NCI-H2196 (cell line): Measurements from ENCODE around the gene TNFRSF14.

ENCODE experiments used
- DNase-seq: peaks from one replicate; lab custom pipeline; 2025; ENCODE audit not compliant: unreplicated experiment; lab: John Stamatoyannopoulos, UW

TNFRSF14 gene

GRCh38 chr1:2556277-2556677 lies at the start of gene TNFRSF14:
Gene TNFRSF14, plus strand, starts transcription at chr1:2556371. Its CDS starts 294 bp downstream, at chr1:2556665.
- DNase-seq: peak; percentile 21

DNA sequence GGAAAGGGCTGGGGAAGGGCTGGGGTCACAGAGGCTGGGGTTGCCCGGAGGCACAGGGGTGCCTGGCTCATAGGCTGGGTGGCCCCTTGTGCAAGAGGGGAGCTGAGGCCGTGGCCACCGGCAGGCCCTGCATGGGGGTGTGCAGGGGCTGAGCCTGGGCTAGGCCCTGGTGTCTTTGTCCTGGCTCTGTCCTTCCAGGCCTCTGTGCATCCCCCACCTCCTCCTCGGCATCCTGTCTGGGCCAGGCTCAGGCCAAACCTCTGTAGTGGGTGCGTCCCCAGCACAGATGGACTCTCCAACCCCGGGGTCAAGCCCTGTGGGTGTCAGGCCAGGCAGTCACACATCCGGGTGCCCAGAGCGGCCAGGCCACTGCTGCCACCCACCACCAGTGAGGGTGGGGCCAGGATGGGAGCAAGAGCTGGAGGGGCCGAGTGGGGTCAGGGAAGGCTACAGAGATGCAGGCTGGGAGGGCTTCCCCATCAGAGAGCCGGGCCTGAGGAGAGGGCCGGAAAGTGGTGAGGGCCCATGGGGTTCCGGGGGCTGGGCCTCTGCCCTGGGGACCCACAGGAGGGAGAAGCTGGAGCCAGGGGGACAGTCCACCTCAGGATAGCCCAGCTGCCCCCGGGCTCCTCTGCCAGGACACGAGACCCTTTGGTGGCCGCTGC lies 49.1 kb upstream of the TNFRSF14 start:
- DNase-seq: no peak

DNA sequence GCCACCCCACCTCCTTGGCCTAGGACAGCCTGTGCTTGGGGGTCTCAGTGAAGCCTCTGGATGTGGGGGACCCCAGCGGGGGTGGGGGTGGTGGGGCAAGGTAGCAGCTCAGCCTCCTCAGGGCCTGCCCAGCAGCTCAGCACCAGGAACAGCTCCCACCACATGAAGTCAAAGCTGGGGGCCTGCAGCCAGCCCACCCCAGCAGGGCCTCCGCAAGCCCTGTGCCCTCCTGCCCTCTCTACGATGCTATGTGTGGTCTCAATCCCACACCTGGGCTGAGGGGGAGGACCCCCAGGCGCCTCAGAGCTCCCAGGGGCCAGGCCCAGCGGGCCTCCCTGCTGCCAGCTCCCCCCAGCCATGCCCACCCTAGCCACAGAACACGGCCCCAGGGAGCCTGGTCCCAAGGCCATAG lies 48.4 kb upstream of the TNFRSF14 start:
- DNase-seq: no peak

DNA sequence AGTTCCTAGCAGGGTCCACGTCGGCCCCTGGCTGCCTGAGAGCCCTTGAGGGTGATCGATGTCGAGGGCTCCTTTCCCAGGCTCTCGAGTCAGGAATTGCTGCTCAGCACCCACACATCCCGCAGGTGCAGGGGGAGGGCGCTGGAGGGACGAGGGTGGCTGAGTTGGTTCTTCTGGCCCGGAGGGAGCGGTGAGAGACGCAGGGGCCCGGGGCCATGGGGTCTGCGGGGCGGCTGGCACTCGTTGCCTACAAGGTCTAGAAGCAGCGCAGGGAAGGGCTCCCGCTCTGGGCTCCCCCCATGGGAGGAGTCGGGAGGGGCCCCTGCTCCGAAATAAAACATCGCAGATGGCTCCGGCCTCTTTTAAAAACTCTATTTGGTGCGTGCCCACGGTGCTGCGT lies 48.0 kb upstream of the TNFRSF14 start:
- no peak for DNase-seq

GRCh38 chr1:2508751-2509150 lies 47.4 kb upstream of the TNFRSF14 start:
- DNase-seq: no peak

GRCh38 chr1:2509589-2509988 lies 46.6 kb upstream of the TNFRSF14 start:
- DNase-seq: peak; percentile 33

DNA sequence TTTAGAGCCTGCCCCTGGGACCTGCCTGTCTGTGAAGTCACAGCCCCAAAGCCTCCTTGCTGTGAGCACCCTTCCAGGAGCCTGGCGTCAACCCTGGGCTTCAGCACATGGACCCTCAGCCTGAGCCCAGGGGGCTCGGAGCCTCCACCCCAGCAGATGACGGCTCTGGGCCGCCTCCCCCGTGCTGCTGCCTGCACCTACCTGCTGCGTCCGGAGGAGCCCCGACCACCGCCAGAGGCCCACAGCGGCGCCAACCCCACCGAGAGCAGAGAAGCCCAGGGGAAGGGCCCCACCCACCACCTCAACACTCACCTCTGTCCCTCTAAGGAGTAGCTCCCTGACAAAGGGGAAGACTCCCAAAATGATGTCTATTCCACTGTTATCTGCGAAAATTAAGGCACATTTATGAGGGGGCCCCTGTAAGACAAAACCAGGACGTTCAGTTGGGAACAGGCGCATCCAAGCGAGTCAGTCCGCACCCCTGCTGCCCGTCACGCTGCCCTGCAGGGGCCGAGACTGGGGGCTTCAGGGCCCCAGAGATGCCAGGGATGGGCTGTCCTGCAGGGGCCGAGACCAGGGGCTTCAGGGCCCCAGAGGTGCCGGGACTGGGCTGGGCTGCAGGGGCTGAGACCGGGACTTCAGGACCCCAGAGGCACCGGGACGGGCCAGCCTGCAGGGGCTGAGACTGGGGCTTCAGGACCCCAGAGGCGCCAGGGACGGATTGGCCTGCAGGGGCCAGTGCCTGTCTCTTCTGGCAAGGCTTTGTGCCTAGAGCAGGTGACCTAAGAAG lies 45.6 kb upstream of the TNFRSF14 start:
- DNase-seq: no peak

DNA sequence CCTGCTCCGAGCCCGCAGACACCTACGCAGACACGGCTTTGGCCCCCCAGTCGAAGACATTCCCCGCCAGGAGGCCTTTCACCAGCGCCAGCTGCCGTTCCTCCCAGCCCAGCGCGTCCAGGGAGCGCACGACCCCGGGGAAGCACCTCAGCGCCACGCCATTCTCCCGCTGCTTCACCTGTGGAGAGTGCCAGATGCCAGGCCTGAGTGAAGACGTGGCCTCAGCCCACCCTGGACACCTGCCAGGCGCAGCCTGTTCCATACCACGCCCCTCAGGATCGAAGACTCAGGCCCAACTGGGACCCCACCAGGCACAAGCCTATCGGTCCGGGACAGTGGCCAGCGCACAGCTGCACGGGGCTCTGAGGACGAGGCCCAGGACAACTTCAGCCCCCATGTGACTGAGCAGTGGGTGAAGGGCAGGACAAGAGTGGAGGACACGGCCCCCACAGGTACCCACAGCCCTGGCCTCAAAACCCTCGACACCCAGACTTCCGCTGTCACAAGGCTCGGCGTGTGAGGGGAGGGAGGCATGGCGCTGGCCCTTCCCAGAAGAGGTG lies 43.2 kb upstream of the TNFRSF14 start:
- DNase-seq: no peak

DNA sequence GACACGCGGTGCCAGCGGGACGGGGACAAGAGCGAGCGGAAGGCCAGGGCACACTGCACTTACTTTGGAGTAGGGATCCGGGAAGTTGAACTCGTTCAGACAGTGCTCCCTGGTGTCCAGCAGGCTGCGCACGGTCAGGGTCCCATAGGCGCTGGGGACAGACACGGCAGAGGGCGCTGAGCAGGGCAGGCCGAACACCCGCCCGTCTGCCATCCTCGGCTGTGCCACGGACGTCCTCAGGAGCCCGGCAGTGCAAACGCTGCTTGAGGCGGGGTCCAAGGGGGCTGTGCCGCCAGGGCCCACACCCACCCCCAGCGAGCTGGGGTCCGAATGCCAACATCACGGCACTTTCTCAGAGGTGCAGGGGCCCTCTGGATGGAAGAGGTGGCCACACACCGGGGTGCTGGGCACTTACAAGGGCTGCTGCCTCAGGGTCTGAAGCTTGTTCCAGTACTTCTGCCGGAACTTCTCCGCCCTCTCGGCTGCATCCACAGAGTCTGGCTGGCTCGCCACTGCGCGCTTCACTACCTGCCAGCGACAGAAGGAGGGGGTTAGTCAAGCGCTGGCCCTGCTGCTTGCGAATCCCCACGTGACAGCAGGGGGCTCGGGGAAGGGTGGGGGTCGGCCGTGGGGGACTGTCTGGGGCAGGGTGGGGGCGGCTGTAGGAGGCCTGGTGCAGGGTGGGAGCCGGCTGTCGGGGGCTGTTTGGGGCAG lies 42.1 kb upstream of the TNFRSF14 start:
- DNase-seq: no peak

DNA sequence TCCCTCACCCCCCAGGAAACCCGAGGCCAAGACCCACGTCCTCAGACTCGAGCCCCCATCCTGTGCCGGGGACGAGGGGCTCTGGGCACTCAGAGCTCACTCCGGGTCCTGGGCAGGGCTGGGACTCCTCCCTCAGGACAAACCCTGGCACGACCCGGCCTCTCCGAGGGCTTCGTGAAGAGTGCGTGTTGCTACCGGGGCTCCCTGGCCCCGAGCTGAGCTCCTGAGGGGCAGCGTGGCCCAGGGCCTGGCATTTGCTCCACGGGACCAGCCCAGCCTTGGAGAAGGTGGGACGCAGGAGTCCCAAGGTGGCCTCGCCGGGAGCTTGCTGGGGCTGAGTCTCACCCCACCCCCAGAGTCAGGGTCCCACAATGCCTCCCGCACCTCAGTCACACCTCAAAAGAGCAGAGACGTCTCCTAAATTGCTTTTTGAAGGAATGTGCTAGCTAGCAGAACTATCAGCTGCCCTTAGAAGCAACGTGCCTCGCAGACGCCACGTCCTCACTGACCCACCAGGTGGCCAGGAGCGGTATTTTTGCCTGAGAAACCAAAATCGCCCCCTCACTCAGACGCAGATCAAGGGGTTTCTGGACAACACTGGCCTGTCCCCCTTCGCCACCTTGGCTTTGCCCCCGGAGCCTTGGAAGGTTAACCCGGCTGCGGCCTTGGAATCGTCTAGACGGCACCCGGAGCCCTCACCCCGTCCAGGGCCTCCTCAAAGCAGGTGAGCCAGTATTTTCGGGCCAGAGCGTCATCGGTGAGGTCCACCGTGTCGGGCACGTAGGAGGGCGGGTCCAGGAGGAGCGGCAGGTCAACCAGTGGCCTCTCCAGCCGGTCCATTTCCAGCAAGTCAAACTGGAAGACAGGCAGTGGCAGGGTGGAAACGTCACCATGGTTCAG lies 41.1 kb upstream of the TNFRSF14 start:
- no peak for DNase-seq

- DNase-seq: no peak
Measured at GRCh38 chr1:2515763-2516080, 40.4 kb upstream of the TNFRSF14 start.

DNA sequence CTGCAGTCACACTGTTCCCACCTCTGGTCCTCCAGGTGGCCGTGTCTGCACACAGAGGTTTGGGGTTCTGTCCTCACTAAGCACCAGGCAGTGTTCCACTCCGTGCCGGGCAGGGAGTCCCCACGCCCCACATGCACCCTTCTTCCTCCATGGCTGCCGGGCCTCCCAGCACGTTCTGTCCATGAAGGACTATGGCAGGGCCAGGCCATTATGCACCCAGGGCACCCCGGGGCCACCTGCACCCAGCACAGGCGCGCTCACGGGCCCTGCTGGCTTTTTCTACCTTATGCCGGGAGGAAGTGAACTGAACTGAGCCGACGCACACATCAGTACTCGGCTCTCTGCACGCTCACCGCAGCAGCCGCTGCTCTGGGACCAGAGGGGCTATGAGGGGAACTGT lies 40.0 kb upstream of the TNFRSF14 start:
- no peak for DNase-seq

- no peak for DNase-seq
Measured at GRCh38 chr1:2516946-2517345, 39.2 kb upstream of the TNFRSF14 start.

DNA sequence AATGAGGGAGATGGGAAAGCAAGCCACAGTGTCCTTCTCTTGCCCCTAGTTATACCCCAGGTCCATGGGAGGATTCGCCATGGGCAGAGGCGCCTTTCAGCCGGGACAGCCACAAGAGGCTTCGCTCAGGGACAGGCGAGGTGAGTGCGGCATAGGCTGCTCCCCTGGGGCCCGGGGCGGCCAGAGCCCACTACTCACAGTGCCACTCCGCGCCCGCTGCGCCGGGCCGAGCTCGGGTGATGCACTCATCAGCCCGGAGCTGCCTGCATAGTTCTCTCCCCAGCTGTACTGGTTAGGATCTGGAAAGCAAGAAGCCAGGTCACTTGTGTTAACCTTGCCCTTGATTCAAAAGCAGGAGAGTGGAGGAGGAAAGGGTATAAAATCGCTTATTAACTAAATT lies 38.2 kb upstream of the TNFRSF14 start:
- DNase-seq: no peak

- DNase-seq: no peak
Measured at GRCh38 chr1:2518528-2518927, 37.6 kb upstream of the TNFRSF14 start.

- DNase-seq: no peak
Measured at GRCh38 chr1:2519029-2519685, 37.0 kb upstream of the TNFRSF14 start.

DNA sequence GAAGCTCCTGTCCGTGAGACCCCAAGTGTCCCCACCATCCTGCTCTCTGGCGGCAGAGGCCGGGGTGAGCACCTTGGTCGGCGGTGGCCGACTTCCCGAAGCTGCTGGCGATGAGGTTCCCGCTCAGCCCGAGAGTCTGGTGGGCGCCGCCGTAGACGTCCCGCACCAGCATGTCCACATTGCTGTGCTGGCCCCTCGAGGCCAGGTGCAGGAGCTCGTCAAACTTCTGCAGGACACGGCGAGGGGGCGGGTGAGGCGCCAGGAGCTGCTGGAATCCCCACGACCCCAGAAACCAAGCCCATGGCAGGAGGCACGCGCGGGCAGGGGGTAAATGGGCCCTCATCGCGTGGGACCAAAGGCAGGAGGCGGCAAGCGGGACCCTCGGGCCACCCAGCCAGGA lies 36.4 kb upstream of the TNFRSF14 start:
- DNase-seq: no peak

GRCh38 chr1:2520206-2520605 lies 36.0 kb upstream of the TNFRSF14 start:
- no peak for DNase-seq

GRCh38 chr1:2520806-2521205 lies 35.4 kb upstream of the TNFRSF14 start:
- DNase-seq: no peak

DNA sequence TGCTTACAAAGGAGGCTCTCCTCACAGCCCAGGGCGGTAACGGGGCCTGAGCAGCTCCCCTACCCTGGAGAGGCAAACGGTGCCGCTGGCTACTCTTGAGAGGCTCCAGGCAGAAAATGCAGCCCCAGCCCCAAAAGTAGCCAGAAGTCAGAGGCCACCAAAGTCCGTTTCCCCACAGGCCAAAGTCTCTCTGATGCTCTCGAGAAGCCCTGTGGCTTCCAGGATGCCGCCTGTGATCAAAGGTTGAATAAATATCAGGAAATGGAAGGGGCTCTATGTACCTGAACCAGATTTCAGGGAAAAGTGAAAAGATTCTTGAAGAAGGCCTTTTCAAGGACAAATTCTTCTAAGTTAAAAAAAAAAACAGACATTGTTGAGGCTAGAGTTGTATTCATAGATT lies 33.9 kb upstream of the TNFRSF14 start:
- DNase-seq: no peak
